Caco-2 (cell line): ENCODE data around the gene NKTR. TPM values are rescaled to one million over a fixed set of nuclear protein-coding genes. Genes with fewer than 3 reads are reported as not detected.

ENCODE experiments used
- BruUV-seq: library from RNA; stranded (reverse); fragments of 400-500 nt; replicated peaks from 2 replicates; lab custom pipeline; 2021; lab: Mats Ljungman, UMichigan
- CTCF ChIA-PET: fragments of 300-600 bp; sonication (Branson Sonifier 250); formaldehyde crosslinking; loops from one replicate; lab custom pipeline; 2022; ENCODE audit warnings: antibody characterized with exemption; lab: Charles Lee
- POLR2A ChIA-PET: fragments of 300-600 bp; sonication (Branson Sonifier 250); formaldehyde crosslinking; loops from one replicate; lab custom pipeline; 2022; ENCODE audit warnings: antibody characterized with exemption; lab: Charles Lee
- DNase-seq, 2 experiments: peaks; one replicate each; pipeline versions ENCODE4 v3.0.0 to v3.0.0-alpha.2; 2020 to 2022
- H3K27me3 ChIP-seq: replicated peaks from 2 replicates; pipeline ENCODE4 v1.6.0; 2011; ENCODE audit warnings: low read length; ENCODE audit not compliant: control insufficient read depth, insufficient read depth
- H3K36me3 ChIP-seq: 2 replicates; pipeline ENCODE4 v1.5.1; 2011; ENCODE audit warnings: low read length; ENCODE audit not compliant: control insufficient read depth, insufficient read depth
- H3K4me1 ChIP-seq: fragments of 250-450 bp; sonication (Bioruptor Pico); 2 replicates; pipeline ENCODE4 v1.5.1; 2020; ENCODE audit warnings: mild to moderate bottlenecking
- H3K4me3 ChIP-seq: 2 replicates; pipeline ENCODE4 v1.5.1; 2011; ENCODE audit warnings: low read depth, mild to moderate bottlenecking, control low read depth, low read length
- H3K9me3 ChIP-seq: fragments of 250-450 bp; sonication (Bioruptor Pico); 2 replicates; pipeline ENCODE4 v1.5.1; 2020; ENCODE audit warnings: mild to moderate bottlenecking, moderate library complexity
- H3K27ac Mint-ChIP-seq: one replicate; pipeline ENCODE4 v1.8.0; 2022; ENCODE audit warnings: mixed read lengths; ENCODE audit not compliant: unreplicated experiment
- H3K27me3 Mint-ChIP-seq: one replicate; pipeline ENCODE4 v1.8.0; 2022; ENCODE audit warnings: mixed read lengths; ENCODE audit not compliant: insufficient read depth, unreplicated experiment
- H3K36me3 Mint-ChIP-seq: one replicate; pipeline ENCODE4 v1.8.0; 2022; ENCODE audit warnings: mild to moderate bottlenecking, mixed read lengths; ENCODE audit not compliant: insufficient read depth, unreplicated experiment
- H3K4me1 Mint-ChIP-seq: one replicate; pipeline ENCODE4 v1.8.0; 2022; ENCODE audit warnings: low read depth, mixed read lengths; ENCODE audit not compliant: unreplicated experiment
- H3K4me3 Mint-ChIP-seq: one replicate; pipeline ENCODE4 v1.8.0; 2022; ENCODE audit warnings: mild to moderate bottlenecking, moderate library complexity, mixed read lengths; ENCODE audit not compliant: unreplicated experiment
- H3K9me3 Mint-ChIP-seq: one replicate; pipeline ENCODE4 v1.8.0; 2022; ENCODE audit warnings: mixed read lengths; ENCODE audit not compliant: unreplicated experiment
- CTCF ChIP-seq, 2 experiments: fragments of 200-600 bp in 1 of 2; IDR thresholded peaks; 1 replicate in 1 of 2; 2 replicates in 1 of 2; pipeline versions ENCODE4 v1.5.1 to v1.8.0; 2011 to 2022; ENCODE audit warnings: antibody characterized with exemption in 1 of 2, control low read depth in 1 of 2, inconsistent platforms in 1 of 2, low read depth in 1 of 2, low read length in 1 of 2, mild to moderate bottlenecking in 1 of 2, moderate library complexity in 1 of 2; ENCODE audit not compliant: insufficient read depth in 1 of 2, severe bottlenecking in 1 of 2, unreplicated experiment in 1 of 2
- intact Hi-C: fragments of 100-400 bp; cut with micrococcal nuclease; formaldehyde crosslinking; loops from one replicate; pipeline ENCODE4 v1.10.0; 2022; ENCODE audit not compliant: unreplicated experiment
- total RNA-seq: library from RNA; stranded (reverse); gene quantifications from 2 replicates; pipeline ENCODE4 v1.2.3, GENCODE V29; 2022

Gene NKTR
- total RNA-seq, 1 experiment from 2014 or later: 66.6 TPM

- no peak for DNase-seq
- Mint-ChIP-seq H3K9me3 (no peaks in the 10 kb centered on the region), H3K4me1 (peaks cover 8% of the 10 kb centered on the region), H3K36me3 (peaks cover 30% of the 10 kb centered on the region), H3K4me3 (no peak overlapping the region), H3K27me3 (no peaks in the 10 kb centered on the region), H3K27ac (no peak overlapping the region)
- Histone ChIP-seq H3K9me3 (no peaks in the 10 kb centered on the region), H3K36me3 (peaks cover 3% of the 10 kb centered on the region), H3K4me1 (no peaks in the 10 kb centered on the region), H3K27me3 (no peaks in the 10 kb centered on the region), H3K4me3 (no peak overlapping the region)
- TF ChIP-seq CTCF (IDR thresholded peaks at IDR 0.05; ENCODE audit: insufficient read depth in 1 of 2, low read depth in 1 of 2, low read length in 1 of 2, severe bottlenecking in 1 of 2, unreplicated experiment in 1 of 2): no peak
- intact Hi-C loops: no loop called here
- ChIA-PET CTCF (no interaction called here), POLR2A (no interaction called here)
- no TSS peak for BruUV-seq
These were observed 34.6 kb downstream of the NKTR start for GRCh38 chr3:42635111-42635510.

GRCh38 chr3:42637001-42637400, 36.5 kb downstream of the NKTR start:
- Mint-ChIP-seq H3K4me3 (no peak overlapping the region), H3K27me3 (no peaks in the 10 kb centered on the region), H3K4me1 (no peaks in the 10 kb centered on the region), H3K36me3 (peaks cover 15% of the 10 kb centered on the region), H3K27ac (no peak overlapping the region), H3K9me3 (no peaks in the 10 kb centered on the region)
- no peaks in the 10 kb centered on the region for H3K27me3 ChIP-seq
- peaks cover 3% of the 10 kb centered on the region for H3K36me3 ChIP-seq
- no peaks in the 10 kb centered on the region for H3K9me3 ChIP-seq
- BruUV-seq: no TSS peak
- no peak for DNase-seq
- ChIA-PET POLR2A (no interaction called here), CTCF (no interaction called here)
- H3K4me1 ChIP-seq: no peaks in the 10 kb centered on the region
- no peak for TF ChIP-seq CTCF (IDR thresholded peaks at IDR 0.05; ENCODE audit: insufficient read depth in 1 of 2, low read depth in 1 of 2, low read length in 1 of 2, severe bottlenecking in 1 of 2, unreplicated experiment in 1 of 2)
- no peak overlapping the region for H3K4me3 ChIP-seq
- intact Hi-C loops: no loop called here

- intact Hi-C loops: no loop called here
- Mint-ChIP-seq H3K27me3 (no peaks in the 10 kb centered on the region), H3K4me3 (no peak overlapping the region), H3K9me3 (no peaks in the 10 kb centered on the region), H3K4me1 (no peaks in the 10 kb centered on the region), H3K27ac (no peak overlapping the region), H3K36me3 (peaks cover 21% of the 10 kb centered on the region)
- no peaks in the 10 kb centered on the region for H3K4me1 ChIP-seq
- no peak for DNase-seq
- no peak for TF ChIP-seq CTCF (IDR thresholded peaks at IDR 0.05; ENCODE audit: insufficient read depth in 1 of 2, low read depth in 1 of 2, low read length in 1 of 2, severe bottlenecking in 1 of 2, unreplicated experiment in 1 of 2)
- POLR2A ChIA-PET: no interaction called here
- no TSS peak for BruUV-seq
- peaks cover 6% of the 10 kb centered on the region for H3K36me3 ChIP-seq
- CTCF ChIA-PET: interaction anchor here (0.6 kb wide), 1 partner anchor 409 kb away, joined by 4 read pairs; no protein-coding TSS in a partner anchor
- no peaks in the 10 kb centered on the region for H3K27me3 ChIP-seq
- H3K4me3 ChIP-seq: no peak overlapping the region
- H3K9me3 ChIP-seq: no peaks in the 10 kb centered on the region
These were observed 37.9 kb downstream of the NKTR start for GRCh38 chr3:42638339-42638842.
